ENCODE data around the gene HDAC8.

DNA sequence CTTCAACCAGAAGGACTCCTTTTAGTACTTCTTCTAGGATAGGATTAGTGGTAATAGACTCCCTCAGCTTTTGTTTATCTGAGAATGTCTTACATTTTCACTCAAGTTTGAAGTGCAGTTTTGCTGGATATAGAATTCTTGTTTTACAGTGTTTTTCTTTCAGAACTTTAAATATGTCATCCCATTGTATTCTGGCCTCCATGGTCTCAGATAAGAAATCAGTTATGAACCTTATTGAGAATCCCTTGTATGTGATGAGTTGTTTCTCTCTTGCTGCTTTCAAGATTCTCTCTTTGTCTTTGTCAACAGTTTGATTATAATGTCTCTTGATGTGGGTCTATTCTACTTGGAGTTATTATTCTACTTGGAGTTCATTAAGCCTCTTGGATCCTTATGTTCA lies 150.8 kb downstream of the HDAC8 start:
- TF ChIP-seq, protein P1, sequence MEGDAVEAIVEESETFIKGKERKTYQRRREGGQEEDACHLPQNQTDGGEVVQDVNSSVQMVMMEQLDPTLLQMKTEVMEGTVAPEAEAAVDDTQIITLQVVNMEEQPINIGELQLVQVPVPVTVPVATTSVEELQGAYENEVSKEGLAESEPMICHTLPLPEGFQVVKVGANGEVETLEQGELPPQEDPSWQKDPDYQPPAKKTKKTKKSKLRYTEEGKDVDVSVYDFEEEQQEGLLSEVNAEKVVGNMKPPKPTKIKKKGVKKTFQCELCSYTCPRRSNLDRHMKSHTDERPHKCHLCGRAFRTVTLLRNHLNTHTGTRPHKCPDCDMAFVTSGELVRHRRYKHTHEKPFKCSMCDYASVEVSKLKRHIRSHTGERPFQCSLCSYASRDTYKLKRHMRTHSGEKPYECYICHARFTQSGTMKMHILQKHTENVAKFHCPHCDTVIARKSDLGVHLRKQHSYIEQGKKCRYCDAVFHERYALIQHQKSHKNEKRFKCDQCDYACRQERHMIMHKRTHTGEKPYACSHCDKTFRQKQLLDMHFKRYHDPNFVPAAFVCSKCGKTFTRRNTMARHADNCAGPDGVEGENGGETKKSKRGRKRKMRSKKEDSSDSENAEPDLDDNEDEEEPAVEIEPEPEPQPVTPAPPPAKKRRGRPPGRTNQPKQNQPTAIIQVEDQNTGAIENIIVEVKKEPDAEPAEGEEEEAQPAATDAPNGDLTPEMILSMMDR (conservative IDR thresholded peaks at IDR 0.05) = no peak
- no peak for TF ChIP-seq ZFX (IDR thresholded peaks at IDR 0.05)

All from C4-2B (cell line).